Mononuclear cell (primary cell): ENCODE data around the gene ITPR1. TPM values are rescaled to one million over a fixed set of nuclear protein-coding genes. Genes with fewer than 3 reads are reported as not detected.

ENCODE experiments used
- H3K27me3 ChIP-seq: 2 replicates; pipeline ENCODE4 v1.6.0; 2011; ENCODE audit warnings: low read length, control low read depth; ENCODE audit not compliant: insufficient read depth
- H3K4me1 ChIP-seq: 2 replicates; pipeline ENCODE4 v1.5.1; 2011; ENCODE audit warnings: mild to moderate bottlenecking, low read length, control low read depth; ENCODE audit not compliant: insufficient read depth
- H3K4me3 ChIP-seq: 2 replicates; pipeline ENCODE4 v1.5.1; 2011; ENCODE audit warnings: mild to moderate bottlenecking, low read length, moderate library complexity
- H3K9me3 ChIP-seq: 2 replicates; pipeline ENCODE4 v1.5.1; 2011; ENCODE audit warnings: low read depth, mild to moderate bottlenecking, control low read depth, low read length
- total RNA-seq: library from RNA; depleted of rRNA; stranded (reverse); fragments of >200 nt; gene quantifications from one replicate; pipeline ENCODE4 v1.2.3, GENCODE V29; 2012

The ITPR1 gene
- total RNA-seq, 1 donor = 116 TPM

- H3K9me3 ChIP-seq = no peaks in the 10 kb centered on the region
- H3K27me3 ChIP-seq = no peaks in the 10 kb centered on the region
- H3K4me1 ChIP-seq = no peaks in the 10 kb centered on the region
- no peak overlapping the region for H3K4me3 ChIP-seq
Measured at GRCh38 chr3:4687167-4687566, 194.0 kb downstream of the ITPR1 start.

- Histone ChIP-seq H3K4me1 (no peaks in the 10 kb centered on the region), H3K9me3 (no peaks in the 10 kb centered on the region), H3K4me3 (no peak overlapping the region), H3K27me3 (no peaks in the 10 kb centered on the region)
Measured at GRCh38 chr3:4687596-4687995, 194.4 kb downstream of the ITPR1 start.

- Histone ChIP-seq H3K9me3 (no peaks in the 10 kb centered on the region), H3K4me3 (no peak overlapping the region), H3K27me3 (no peaks in the 10 kb centered on the region), H3K4me1 (no peaks in the 10 kb centered on the region)
Measured at GRCh38 chr3:4688411-4688810, 195.3 kb downstream of the ITPR1 start.

GRCh38 chr3:4689021-4689420, 195.9 kb downstream of the ITPR1 start:
- Histone ChIP-seq H3K27me3 (no peaks in the 10 kb centered on the region), H3K9me3 (no peaks in the 10 kb centered on the region), H3K4me1 (no peaks in the 10 kb centered on the region), H3K4me3 (no peak overlapping the region)

GRCh38 chr3:4690277-4690676, 197.1 kb downstream of the ITPR1 start:
- Histone ChIP-seq H3K4me1 (no peaks in the 10 kb centered on the region), H3K9me3 (no peaks in the 10 kb centered on the region), H3K27me3 (no peaks in the 10 kb centered on the region), H3K4me3 (no peak overlapping the region)

GRCh38 chr3:4693620-4694019, 200.5 kb downstream of the ITPR1 start:
- no peaks in the 10 kb centered on the region for H3K9me3 ChIP-seq
- no peaks in the 10 kb centered on the region for H3K4me1 ChIP-seq
- H3K27me3 ChIP-seq = no peaks in the 10 kb centered on the region
- no peak overlapping the region for H3K4me3 ChIP-seq

GRCh38 chr3:4695846-4696245, 202.7 kb downstream of the ITPR1 start:
- H3K4me1 ChIP-seq = no peaks in the 10 kb centered on the region
- H3K27me3 ChIP-seq = no peaks in the 10 kb centered on the region
- no peaks in the 10 kb centered on the region for H3K9me3 ChIP-seq
- no peak overlapping the region for H3K4me3 ChIP-seq

- Histone ChIP-seq H3K4me1 (no peaks in the 10 kb centered on the region), H3K9me3 (no peaks in the 10 kb centered on the region), H3K4me3 (no peak overlapping the region), H3K27me3 (no peaks in the 10 kb centered on the region)
Measured at GRCh38 chr3:4696266-4696665, 203.1 kb downstream of the ITPR1 start.

- H3K4me1 ChIP-seq = no peaks in the 10 kb centered on the region
- H3K4me3 ChIP-seq = no peak overlapping the region
- H3K9me3 ChIP-seq = no peaks in the 10 kb centered on the region
- no peaks in the 10 kb centered on the region for H3K27me3 ChIP-seq
Measured at GRCh38 chr3:4698125-4698821, 205.1 kb downstream of the ITPR1 start.

- no peak overlapping the region for H3K4me3 ChIP-seq
- no peaks in the 10 kb centered on the region for H3K9me3 ChIP-seq
- H3K4me1 ChIP-seq = no peaks in the 10 kb centered on the region
- no peaks in the 10 kb centered on the region for H3K27me3 ChIP-seq
Measured at GRCh38 chr3:4703054-4703480, 209.9 kb downstream of the ITPR1 start.

- H3K9me3 ChIP-seq = no peaks in the 10 kb centered on the region
- no peak overlapping the region for H3K4me3 ChIP-seq
- no peaks in the 10 kb centered on the region for H3K27me3 ChIP-seq
- no peaks in the 10 kb centered on the region for H3K4me1 ChIP-seq
Measured at GRCh38 chr3:4704552-4704951, 211.4 kb downstream of the ITPR1 start.

GRCh38 chr3:4707324-4707723, 214.2 kb downstream of the ITPR1 start:
- H3K9me3 ChIP-seq = no peaks in the 10 kb centered on the region
- no peaks in the 10 kb centered on the region for H3K27me3 ChIP-seq
- H3K4me1 ChIP-seq = peaks cover 8% of the 10 kb centered on the region
- H3K4me3 ChIP-seq = no peak overlapping the region

GRCh38 chr3:4708230-4708629, 215.1 kb downstream of the ITPR1 start:
- Histone ChIP-seq H3K27me3 (no peaks in the 10 kb centered on the region), H3K4me3 (no peak overlapping the region), H3K9me3 (no peaks in the 10 kb centered on the region), H3K4me1 (peaks cover 8% of the 10 kb centered on the region)

GRCh38 chr3:4709341-4709740, 216.2 kb downstream of the ITPR1 start:
- H3K4me1 ChIP-seq = peaks cover 8% of the 10 kb centered on the region
- no peaks in the 10 kb centered on the region for H3K9me3 ChIP-seq
- no peaks in the 10 kb centered on the region for H3K27me3 ChIP-seq
- H3K4me3 ChIP-seq = no peak overlapping the region

- no peaks in the 10 kb centered on the region for H3K27me3 ChIP-seq
- no peaks in the 10 kb centered on the region for H3K9me3 ChIP-seq
- peaks cover 8% of the 10 kb centered on the region for H3K4me1 ChIP-seq
- no peak overlapping the region for H3K4me3 ChIP-seq
Measured at GRCh38 chr3:4710191-4710590, 217.0 kb downstream of the ITPR1 start.

- H3K9me3 ChIP-seq = no peaks in the 10 kb centered on the region
- no peaks in the 10 kb centered on the region for H3K27me3 ChIP-seq
- H3K4me3 ChIP-seq = no peak overlapping the region
- peaks cover 8% of the 10 kb centered on the region for H3K4me1 ChIP-seq
Measured at GRCh38 chr3:4711680-4711992, 218.5 kb downstream of the ITPR1 start.
